ENCODE results near the gene PTPRD.

Gene PTPRD

GRCh38 chr9:10268531-10269485 is 344.0 kb downstream of the PTPRD start:
- DNase-seq (ENCODE audit: low spot score), result no peak

GRCh38 chr9:10265153-10265631 is 347.6 kb downstream of the PTPRD start:
- DNase-seq (ENCODE audit: low spot score), result no peak

- no peak for DNase-seq (ENCODE audit: low spot score)
These were observed 352.3 kb downstream of the PTPRD start for GRCh38 chr9:10260501-10260900.

- DNase-seq (ENCODE audit: low spot score), result no peak
These were observed 353.1 kb downstream of the PTPRD start for GRCh38 chr9:10259668-10260067.

GRCh38 chr9:10255758-10256157 is 357.0 kb downstream of the PTPRD start:
- no peak for DNase-seq (ENCODE audit: low spot score)

- no peak for DNase-seq (ENCODE audit: low spot score)
These were observed 358.5 kb downstream of the PTPRD start for GRCh38 chr9:10254338-10254737.

GRCh38 chr9:10253341-10253740 is 359.5 kb downstream of the PTPRD start:
- no peak for DNase-seq (ENCODE audit: low spot score)

GRCh38 chr9:10252174-10252573 is 360.6 kb downstream of the PTPRD start:
- DNase-seq (ENCODE audit: low spot score), result no peak

- no peak for DNase-seq (ENCODE audit: low spot score)
These were observed 361.3 kb downstream of the PTPRD start for GRCh38 chr9:10251490-10251889.

- no peak for DNase-seq (ENCODE audit: low spot score)
These were observed 362.6 kb downstream of the PTPRD start for GRCh38 chr9:10250219-10250618.

- no peak for DNase-seq (ENCODE audit: low spot score)
These were observed 363.9 kb downstream of the PTPRD start for GRCh38 chr9:10248890-10249289.

GRCh38 chr9:10242255-10242654 is 370.5 kb downstream of the PTPRD start:
- no peak for DNase-seq (ENCODE audit: low spot score)

- no peak for DNase-seq (ENCODE audit: low spot score)
These were observed 374.7 kb downstream of the PTPRD start for GRCh38 chr9:10238087-10238486.

- no peak for DNase-seq (ENCODE audit: low spot score)
These were observed 375.2 kb downstream of the PTPRD start for GRCh38 chr9:10237584-10237983.

- DNase-seq (ENCODE audit: low spot score), result no peak
These were observed 376.6 kb downstream of the PTPRD start for GRCh38 chr9:10236161-10236560.

- DNase-seq (ENCODE audit: low spot score), result no peak
These were observed 377.4 kb downstream of the PTPRD start for GRCh38 chr9:10235376-10235775.

- no peak for DNase-seq (ENCODE audit: low spot score)
These were observed 380.4 kb downstream of the PTPRD start for GRCh38 chr9:10232352-10232930.

- DNase-seq (ENCODE audit: low spot score), result no peak
These were observed 382.3 kb downstream of the PTPRD start for GRCh38 chr9:10230512-10230911.

GRCh38 chr9:10228082-10228481 is 384.7 kb downstream of the PTPRD start:
- no peak for DNase-seq (ENCODE audit: low spot score)

- DNase-seq (ENCODE audit: low spot score), result no peak
These were observed 385.8 kb downstream of the PTPRD start for GRCh38 chr9:10226996-10227395.

- DNase-seq (ENCODE audit: low spot score), result no peak
These were observed 400.1 kb downstream of the PTPRD start for GRCh38 chr9:10212702-10213101.

- DNase-seq (ENCODE audit: low spot score), result no peak
These were observed 404.1 kb downstream of the PTPRD start for GRCh38 chr9:10208691-10209069.

GRCh38 chr9:10204276-10204675 is 408.5 kb downstream of the PTPRD start:
- no peak for DNase-seq (ENCODE audit: low spot score)

Measured in CD4-positive, alpha-beta T cell treated with Interleukin-6 at 100 ng/mL for 8 hours (primary cell).